AML-193 (cell line): ENCODE data around the gene SIRPG.
A peak's percentile ranks its signal among the peaks of the same experiment; 100 is the strongest.
"Not testable (repeated sequence)": the region's sequence is repeated elsewhere in the genome, so short reads cannot be mapped to it uniquely, and the experiment has no call there.

Experiments used
- DNase-seq, 2 experiments: peaks; one replicate each; lab custom pipeline; 2025; lab: John Stamatoyannopoulos, UW

The SIRPG gene

DNA sequence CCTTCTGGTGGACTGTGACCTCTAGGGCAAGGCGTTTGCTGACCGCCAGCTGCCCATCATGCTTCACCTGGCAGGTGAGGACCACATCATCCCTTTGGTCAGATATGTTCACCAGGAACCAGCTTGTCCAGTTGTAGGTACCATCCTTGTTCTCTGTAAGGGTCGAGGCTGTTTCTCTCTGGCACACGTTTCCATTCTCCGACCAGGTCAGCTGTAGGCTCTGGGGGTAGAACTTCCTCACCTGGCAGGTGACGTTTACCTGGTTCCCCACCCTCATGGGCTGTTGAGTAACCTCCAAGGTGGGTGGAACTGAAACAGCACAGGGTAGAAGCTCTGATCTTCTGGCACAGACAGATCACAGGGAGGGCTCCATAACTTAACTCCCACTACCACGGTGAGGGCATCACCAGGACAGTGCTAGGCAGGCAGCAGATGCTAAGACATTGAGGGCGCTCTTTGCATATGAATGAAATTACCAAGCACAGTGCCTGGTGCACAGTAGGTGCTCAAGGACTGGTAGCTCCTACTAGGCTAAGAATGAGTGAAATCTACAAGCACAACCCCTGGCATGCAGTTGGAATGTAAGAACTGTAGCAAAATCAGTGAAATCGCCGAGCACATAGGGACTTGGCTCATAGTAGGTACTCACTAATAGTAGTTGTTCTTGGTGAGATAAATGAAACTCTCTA, 22.1 kb downstream of the SIRPG start:
- no peak for DNase-seq

DNA sequence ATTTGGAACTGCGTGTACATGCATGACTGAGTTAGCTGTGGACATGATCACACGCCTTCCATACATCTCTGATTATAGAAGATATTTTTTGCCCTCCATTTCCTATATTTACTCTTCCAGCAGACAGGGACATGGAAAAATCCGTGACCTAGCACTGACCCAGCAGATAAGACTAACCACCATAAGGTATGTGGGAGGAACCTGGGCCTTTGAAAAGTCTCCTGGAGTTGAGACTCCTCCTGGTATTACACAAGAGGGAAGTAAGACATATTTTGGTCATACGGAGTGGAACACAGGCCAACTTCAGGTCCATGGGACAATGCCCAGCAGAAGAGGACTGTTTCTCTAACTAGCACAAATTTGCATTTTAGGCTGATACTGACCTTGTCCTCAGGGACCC, 24.0 kb downstream of the SIRPG start:
- DNase-seq: no peak

DNA sequence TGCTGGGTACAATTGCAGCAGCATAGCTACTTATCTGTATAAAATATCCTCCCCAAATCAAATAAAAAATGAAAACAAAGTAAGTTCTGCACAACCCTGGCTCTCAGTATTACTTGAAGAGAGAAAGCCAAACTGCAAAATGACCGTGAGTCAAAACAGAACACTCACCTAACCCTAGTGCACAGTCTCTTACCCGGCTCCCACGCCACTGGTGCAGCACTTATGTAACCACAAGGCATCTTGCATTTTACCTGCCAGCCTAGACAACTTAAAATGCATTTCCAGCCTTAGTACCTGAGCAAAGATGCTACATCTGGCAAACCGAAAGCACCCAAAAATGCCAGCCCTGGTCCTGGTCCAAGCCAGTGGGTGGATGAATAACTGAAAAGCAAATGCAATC, 25.4 kb downstream of the SIRPG start:
- no peak for DNase-seq

GRCh38 chr20:1631309-1632151, 26.0 kb downstream of the SIRPG start:
- DNase-seq: no peak

GRCh38 chr20:1630186-1630585, 27.4 kb downstream of the SIRPG start:
- no peak for DNase-seq

GRCh38 chr20:1629321-1629720, 28.3 kb downstream of the SIRPG start:
- DNase-seq: no peak

GRCh38 chr20:1628621-1629020, 29.0 kb downstream of the SIRPG start:
- no peak for DNase-seq

DNA sequence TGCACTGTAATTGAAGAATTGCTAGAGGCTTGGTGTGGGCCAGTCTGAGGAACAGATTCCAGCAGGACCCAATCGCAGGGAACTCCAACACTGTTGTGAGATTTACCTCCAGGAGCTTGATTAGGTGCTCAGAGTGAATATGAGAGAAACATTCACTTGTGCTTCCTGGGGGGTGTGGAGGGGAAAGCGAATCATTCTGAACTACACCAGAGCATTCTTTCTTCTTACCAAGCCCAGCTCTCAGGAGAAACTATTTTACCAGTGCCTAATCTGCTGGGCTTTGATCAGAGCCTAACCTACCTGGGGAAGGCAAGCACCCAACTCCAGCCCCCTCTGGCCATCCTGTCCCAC, 30.4 kb downstream of the SIRPG start:
- DNase-seq: no peak

DNA sequence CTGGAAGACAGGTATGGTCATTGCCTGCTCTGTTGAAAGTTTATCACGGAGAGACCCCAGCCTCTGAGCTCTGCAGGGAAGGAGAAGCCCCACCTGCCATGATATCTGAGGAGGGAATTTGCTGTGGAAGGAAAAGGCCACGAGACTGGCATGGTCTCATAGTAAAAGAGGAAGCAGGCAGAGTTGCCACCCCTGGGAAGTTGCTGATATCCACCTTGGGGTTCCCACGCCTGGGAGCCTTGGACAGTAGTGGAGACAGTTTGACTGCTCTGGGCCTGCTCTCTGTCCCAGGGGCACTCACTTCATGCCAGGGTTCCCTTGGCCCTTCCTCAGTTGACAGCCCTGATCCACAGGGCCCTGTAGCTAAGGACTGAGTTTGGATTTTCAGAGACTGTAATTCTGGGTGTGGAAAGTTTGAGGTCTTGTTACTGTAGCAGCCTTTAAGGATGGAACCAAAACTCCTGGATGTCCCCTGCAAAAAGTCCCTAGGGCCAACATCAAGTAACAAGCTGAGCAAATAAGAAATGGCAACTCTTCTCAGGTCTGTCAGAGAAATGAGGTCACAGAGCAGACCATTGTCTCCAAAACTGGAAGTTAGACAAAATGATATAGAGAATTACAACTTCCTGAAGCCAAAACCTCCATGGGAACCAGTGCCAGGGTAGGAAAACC, 30.9 kb downstream of the SIRPG start:
- DNase-seq: peak in 1 of 2 experiments; percentile 11

- no peak for DNase-seq
These were observed 32.4 kb downstream of the SIRPG start for GRCh38 chr20:1625083-1625690.

DNA sequence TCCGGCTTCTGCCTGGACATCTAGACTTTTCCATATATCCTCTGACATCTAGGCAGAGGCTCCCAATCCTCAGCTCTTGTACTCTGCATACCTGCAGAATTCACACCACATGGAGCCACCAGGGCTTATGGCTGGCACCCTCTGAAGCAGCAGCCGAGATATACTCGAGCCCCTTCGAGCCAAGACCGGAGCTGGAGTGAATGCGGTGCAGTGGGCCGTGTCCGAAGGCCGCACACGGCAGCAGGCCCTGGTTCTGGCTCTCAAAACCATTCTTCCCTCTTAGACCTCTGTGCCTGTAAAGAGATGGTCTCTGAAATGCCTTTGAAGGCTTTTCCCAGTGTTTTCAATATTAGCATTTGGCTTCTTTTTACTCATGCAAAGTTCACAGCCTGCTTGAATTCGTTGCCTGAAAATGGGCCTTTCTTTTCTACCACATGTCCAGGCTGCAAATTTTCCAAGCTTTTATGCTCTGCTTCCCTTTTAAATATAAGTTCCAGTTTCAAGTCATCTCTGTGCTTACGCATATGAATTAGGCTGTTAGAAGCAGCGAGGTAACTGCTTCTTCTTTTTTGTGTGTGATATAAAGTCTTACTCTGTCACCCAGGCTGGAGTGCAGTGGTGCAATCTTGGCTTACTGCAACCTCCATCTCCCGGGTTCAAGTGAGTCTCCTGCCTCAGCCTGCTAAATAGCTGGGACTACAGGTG, 33.9 kb downstream of the SIRPG start:
- DNase-seq: peak; percentile 38 to 52

- DNase-seq: peak; percentile 50 to 56
These were observed 35.1 kb downstream of the SIRPG start for GRCh38 chr20:1622450-1622849.

GRCh38 chr20:1621316-1621715, 36.3 kb downstream of the SIRPG start:
- no peak for DNase-seq

GRCh38 chr20:1619861-1620444, 37.6 kb downstream of the SIRPG start, which contains the start of gene SIRPB1:
TSS of gene SIRPB1 (minus strand) at chr20:1620009. CDS start at chr20:1619944, 65 bp downstream.
- peak; percentile 95 to 97 for DNase-seq

DNA sequence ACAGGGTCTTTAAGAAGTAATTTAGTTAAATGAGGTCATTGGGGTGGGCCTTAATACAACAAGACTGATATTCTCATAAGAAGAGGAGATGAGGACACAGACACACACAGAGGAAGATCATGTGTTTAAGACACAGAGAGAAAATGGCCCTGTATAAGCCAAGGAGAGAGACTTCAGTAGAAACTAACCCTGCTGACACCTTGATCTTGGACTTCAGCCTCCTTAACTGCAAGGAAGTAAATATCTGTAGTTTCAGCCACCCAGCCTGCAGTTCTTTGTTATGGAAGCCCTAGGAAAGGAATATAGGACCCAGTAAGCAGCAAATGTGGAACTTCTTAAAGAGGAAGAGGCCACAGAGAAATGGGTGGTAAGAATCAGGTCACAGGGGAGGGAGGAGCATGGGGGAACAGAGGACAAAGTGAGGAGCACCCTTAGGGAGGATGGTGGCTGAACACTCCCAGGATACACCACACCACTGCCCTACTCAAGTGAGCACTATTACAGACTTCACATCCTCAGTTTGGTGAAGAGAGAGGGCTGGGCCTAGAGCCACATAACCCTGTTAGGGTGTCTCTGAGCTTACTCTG, 38.5 kb downstream of the SIRPG start:
- DNase-seq: peak; percentile 60 to 71

DNA sequence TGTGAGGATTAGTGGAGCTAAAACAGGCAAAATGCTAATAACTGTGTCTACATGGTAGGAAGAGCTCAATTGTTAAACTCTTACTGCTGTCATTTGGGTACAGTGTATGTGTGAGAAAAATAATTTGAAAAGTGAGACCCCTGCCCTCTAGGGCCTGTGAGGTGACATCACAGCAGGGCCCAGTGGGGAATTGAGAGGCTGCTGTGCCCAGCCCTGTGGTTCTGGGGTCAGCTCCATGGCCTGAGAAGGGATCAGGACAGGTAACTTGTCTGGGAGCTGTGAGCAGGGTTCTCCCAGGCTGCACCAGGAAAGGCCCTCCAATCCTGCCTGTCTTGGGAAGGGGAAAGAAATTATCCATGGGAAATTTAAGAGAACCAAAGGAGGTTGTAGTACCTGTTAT, 39.1 kb downstream of the SIRPG start:
- DNase-seq: no peak

DNA sequence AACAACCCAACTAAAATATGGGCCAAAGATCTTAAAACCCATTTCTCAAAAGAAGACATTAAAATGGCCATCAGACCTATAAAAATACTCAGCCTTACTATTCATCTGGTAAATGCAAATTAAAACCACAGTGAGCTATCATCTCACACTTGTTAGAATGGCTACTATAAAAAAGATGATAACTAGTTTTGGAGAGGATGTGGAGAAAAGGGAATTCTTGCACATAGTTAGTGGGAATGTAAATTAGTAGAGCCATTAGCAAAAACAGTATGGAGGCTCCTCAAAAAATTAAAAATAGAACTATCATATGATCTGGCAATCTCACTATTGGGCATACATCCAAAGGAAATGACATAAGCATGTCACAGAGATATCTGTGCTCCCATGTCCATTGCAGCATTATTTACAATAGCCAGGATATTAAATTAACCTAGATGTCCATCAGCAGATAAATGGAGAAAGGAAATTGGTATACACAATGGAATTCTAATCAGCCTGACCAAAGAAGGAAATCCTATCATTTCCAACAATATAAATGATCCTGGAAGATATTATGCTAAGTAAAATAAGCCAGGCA, 40.6 kb downstream of the SIRPG start:
- peak in 1 of 2 experiments; percentile 9 for DNase-seq

DNA sequence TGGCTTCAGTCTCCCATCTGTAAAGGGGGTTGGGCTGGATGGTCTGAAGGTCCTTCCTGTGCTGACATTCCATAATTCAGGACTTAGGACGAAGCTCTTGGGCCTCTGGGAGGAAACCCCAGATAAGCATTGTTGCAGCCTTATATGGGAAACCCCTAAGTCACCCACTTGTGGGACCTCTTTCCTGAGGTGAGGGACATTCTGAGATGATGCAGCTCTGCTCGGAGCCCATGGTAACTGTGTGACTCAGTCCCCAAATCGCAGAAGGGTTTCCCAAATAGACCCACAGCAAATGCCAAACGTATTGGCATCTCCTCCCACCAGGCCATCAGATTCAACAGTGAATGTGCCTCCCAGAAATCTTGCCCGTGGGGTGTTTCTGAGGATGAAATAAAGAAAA, 47.2 kb downstream of the SIRPG start:
- not testable (repeated sequence) for DNase-seq

GRCh38 chr20:1608678-1609347, 48.8 kb downstream of the SIRPG start:
- not testable (repeated sequence) for DNase-seq

GRCh38 chr20:1600736-1601135, 56.8 kb downstream of the SIRPG start:
- no peak for DNase-seq
